Measurements from ENCODE around the gene ATXN2L. TPM values are rescaled to one million over a fixed set of nuclear protein-coding genes. Genes with fewer than 3 reads are reported as not detected.

Gene ATXN2L
- total RNA-seq, 1 donor from 2014 or later: 7.2 TPM

Other genes starting within 250 kb of the ATXN2L start
- gene SULT1A2, start 225.9 kb upstream of the ATXN2L start, total RNA-seq (ENCODE audit: insufficient read depth, low replicate concordance): not detected
- gene SULT1A1, start 213.0 kb upstream of the ATXN2L start, total RNA-seq (ENCODE audit: insufficient read depth, low replicate concordance): 1.7 TPM
- not detected for gene NPIPB8, start 184.9 kb upstream of the ATXN2L start, total RNA-seq (ENCODE audit: insufficient read depth, low replicate concordance)
- gene EIF3C, start 111.5 kb upstream of the ATXN2L start, total RNA-seq (ENCODE audit: insufficient read depth, low replicate concordance): 91.2 TPM
- 6.0 TPM for gene NPIPB9, start 71.2 kb upstream of the ATXN2L start, total RNA-seq (ENCODE audit: insufficient read depth, low replicate concordance)
- 37.3 TPM for gene TUFM, start 23.3 kb downstream of the ATXN2L start, total RNA-seq (ENCODE audit: insufficient read depth, low replicate concordance)
- 5.5 TPM for gene SH2B1, start 40.8 kb downstream of the ATXN2L start, total RNA-seq (ENCODE audit: insufficient read depth, low replicate concordance)
- gene ATP2A1, start 55.5 kb downstream of the ATXN2L start, total RNA-seq (ENCODE audit: insufficient read depth, low replicate concordance): 0.24 TPM
- gene RABEP2, start 102.2 kb downstream of the ATXN2L start, total RNA-seq (ENCODE audit: insufficient read depth, low replicate concordance): 27.4 TPM
- 4.8 TPM for gene CD19, start 109.0 kb downstream of the ATXN2L start, total RNA-seq (ENCODE audit: insufficient read depth, low replicate concordance)
- 17.6 TPM for gene NFATC2IP, start 127.9 kb downstream of the ATXN2L start, total RNA-seq (ENCODE audit: insufficient read depth, low replicate concordance)
- 13.0 TPM for gene SPNS1, start 151.8 kb downstream of the ATXN2L start, total RNA-seq (ENCODE audit: insufficient read depth, low replicate concordance)
- 0.72 TPM for gene LAT, start 162.1 kb downstream of the ATXN2L start, total RNA-seq (ENCODE audit: insufficient read depth, low replicate concordance)